GM23338 (cell line): Measurements from ENCODE around the gene LRCH4. TPM values are rescaled to one million over a fixed set of nuclear protein-coding genes. Genes with fewer than 3 reads are reported as not detected.
A peak's percentile ranks its signal among the peaks of the same experiment; 100 is the strongest.

ENCODE experiments used
- ATAC-seq: fragments of 200-7000 bp; cut with Tn5 transposase; 3 replicates; pipeline ENCODE4 v1.9.1; 2020
- DNase-seq: peaks from one replicate; pipeline ENCODE4 v3.0.0-alpha.2; 2015; ENCODE audit warnings: low spot score
- H2AFZ ChIP-seq: fragments of 200-600 bp; sonication (generic); 2 replicates; pipeline ENCODE4 v1.8.0; 2016; ENCODE audit warnings: antibody characterized with exemption, mild to moderate bottlenecking, moderate library complexity
- H3F3A ChIP-seq: fragments of 200-600 bp; sonication (generic); replicated peaks from 2 replicates; pipeline ENCODE4 v1.8.0; 2017; ENCODE audit warnings: antibody characterized with exemption, mixed run types, low read depth
- H3K27ac ChIP-seq: fragments of 200-600 bp; sonication (generic); 2 replicates; pipeline ENCODE4 v1.6.1; 2016; ENCODE audit warnings: low read depth
- H3K27me3 ChIP-seq: fragments of 200-600 bp; sonication (generic); 2 replicates; pipeline ENCODE4 v1.8.0; 2016; ENCODE audit warnings: mild to moderate bottlenecking, mixed run types, moderate library complexity; ENCODE audit not compliant: insufficient read depth
- H3K36me3 ChIP-seq: fragments of 200-600 bp; sonication (generic); 2 replicates; pipeline ENCODE4 v1.8.0; 2016; ENCODE audit warnings: mild to moderate bottlenecking; ENCODE audit not compliant: insufficient read depth
- H3K4me1 ChIP-seq: fragments of 200-600 bp; sonication (generic); 2 replicates; pipeline ENCODE4 v1.8.0; 2016; ENCODE audit warnings: mild to moderate bottlenecking, moderate library complexity; ENCODE audit not compliant: insufficient read depth
- H3K4me2 ChIP-seq: fragments of 200-600 bp; sonication (generic); 2 replicates; pipeline ENCODE4 v1.7.1; 2017; ENCODE audit warnings: mixed run types
- H3K4me3 ChIP-seq: fragments of 200-600 bp; sonication (generic); 2 replicates; pipeline ENCODE4 v1.6.1; 2016; ENCODE audit warnings: mixed run types
- H3K79me2 ChIP-seq: fragments of 200-600 bp; sonication (generic); replicated peaks from 2 replicates; pipeline ENCODE4 v1.8.0; 2017; ENCODE audit warnings: mild to moderate bottlenecking; ENCODE audit not compliant: insufficient read depth
- H3K9me2 ChIP-seq: fragments of 200-600 bp; sonication (generic); 2 replicates; pipeline ENCODE4 v1.8.0; 2017; ENCODE audit not compliant: insufficient read depth
- H4K20me1 ChIP-seq: fragments of 200-600 bp; sonication (generic); replicated peaks from 2 replicates; pipeline ENCODE4 v1.8.0; 2017; ENCODE audit warnings: mild to moderate bottlenecking; ENCODE audit not compliant: insufficient read depth
- H3K27ac Mint-ChIP-seq: 2 replicates; pipeline ENCODE4 v1.8.0; 2020; ENCODE audit warnings: inconsistent platforms, mild to moderate bottlenecking, moderate library complexity, mixed read lengths
- H3K27me3 Mint-ChIP-seq: 3 replicates; pipeline ENCODE4 v1.8.0; 2022; ENCODE audit warnings: low read depth, mild to moderate bottlenecking, moderate library complexity, mixed read lengths, inconsistent platforms; ENCODE audit not compliant: insufficient read depth, poor library complexity
- H3K36me3 Mint-ChIP-seq: 3 replicates; pipeline ENCODE4 v1.8.0; 2021; ENCODE audit warnings: low read depth, mild to moderate bottlenecking, inconsistent platforms, moderate library complexity, mixed read lengths
- H3K4me1 Mint-ChIP-seq: 3 replicates; pipeline ENCODE4 v1.8.0; 2020; ENCODE audit warnings: mild to moderate bottlenecking, inconsistent platforms, mixed read lengths
- H3K4me3 Mint-ChIP-seq: 3 replicates; pipeline ENCODE4 v1.8.0; 2021; ENCODE audit warnings: moderate library complexity, mild to moderate bottlenecking, inconsistent platforms, mixed read lengths
- H3K9me3 Mint-ChIP-seq: 3 replicates; pipeline ENCODE4 v1.8.0; 2020; ENCODE audit warnings: moderate library complexity, mild to moderate bottlenecking, inconsistent platforms, mixed read lengths
- CREB1 ChIP-seq: fragments of 250-450 bp; sonication (Bioruptor Pico); IDR thresholded peaks from 2 replicates; pipeline ENCODE4 v1.5.0; 2020; ENCODE audit warnings: low read depth, mild to moderate bottlenecking, moderate library complexity
- CTCF ChIP-seq, 2 experiments: fragments of 200-600 bp in 1 of 2; sonication (generic) in 1 of 2; conservative IDR thresholded peaks; 2 replicates each; pipeline versions ENCODE4 v1.5.1 to v1.6.1; 2016 to 2017; ENCODE audit warnings: antibody characterized with exemption in 2 of 2, low read depth in 2 of 2, mild to moderate bottlenecking in 2 of 2, moderate library complexity in 1 of 2
- ETS1 ChIP-seq: IDR thresholded peaks from 2 replicates; pipeline ENCODE4 v1.6.1; 2016; ENCODE audit warnings: antibody characterized with exemption
- EZH2phosphoT487 ChIP-seq: fragments of 200-600 bp; sonication (generic); IDR thresholded peaks from one replicate; pipeline ENCODE4 v1.8.1; 2018; ENCODE audit warnings: antibody characterized with exemption; ENCODE audit not compliant: unreplicated experiment
- JUNB ChIP-seq: IDR thresholded peaks from one replicate; pipeline ENCODE4 v1.6.1; 2016; ENCODE audit warnings: antibody characterized with exemption; ENCODE audit not compliant: unreplicated experiment
- POLR2AphosphoS5 ChIP-seq: IDR thresholded peaks from 2 replicates; pipeline ENCODE4 v1.6.1; 2016; ENCODE audit warnings: antibody characterized with exemption, low read depth
- REST ChIP-seq: IDR thresholded peaks from one replicate; pipeline ENCODE4 v1.6.1; 2018; ENCODE audit warnings: antibody characterized with exemption; ENCODE audit not compliant: unreplicated experiment
- STAT1 ChIP-seq: IDR thresholded peaks from one replicate; pipeline ENCODE4 v1.6.1; 2016; ENCODE audit warnings: antibody characterized with exemption; ENCODE audit not compliant: unreplicated experiment
- ZNF114 ChIP-seq: fragments of 250-450 bp; sonication (Bioruptor Pico); IDR thresholded peaks from 2 replicates; pipeline ENCODE4 v1.5.0; 2020; ENCODE audit warnings: mild to moderate bottlenecking, moderate library complexity
- ZNF331 ChIP-seq: fragments of 250-450 bp; sonication (Bioruptor Pico); IDR thresholded peaks from 2 replicates; pipeline ENCODE4 v1.5.0; 2020; ENCODE audit warnings: low read depth, mild to moderate bottlenecking, moderate library complexity
- polyA plus RNA-seq: library from polyadenylated mRNA; unstranded; fragments of >200 nt; fragmentation: Nextera tagmentation; extraction: Ambion mirVana; gene quantifications from 2 replicates; pipeline ENCODE4 v1.2.1, GENCODE V29; 2016
- total RNA-seq: library from RNA; depleted of rRNA; stranded (reverse); fragments of >200 nt; shearing (Covaris generic); gene quantifications from 2 replicates; pipeline ENCODE4 v1.2.3, GENCODE V29; 2014

Gene LRCH4
- total and polyA plus RNA-seq, 2 experiments from 2014 or later = 21.4 to 51.0 TPM

- H3K27me3 ChIP-seq = peaks cover 1% of the 10 kb centered on the region
- Mint-ChIP-seq H3K27me3 (peaks cover 11% of the 10 kb centered on the region), H3K27ac (peak overlapping the region; percentile 75), H3K4me3 (no peak overlapping the region; the same call in 2 of the 3 replicates), H3K4me1 (peaks cover 69% of the 10 kb centered on the region), H3K36me3 (peaks cover 4% of the 10 kb centered on the region), H3K9me3 (no peaks in the 10 kb centered on the region)
- peak overlapping the region; percentile 58 for H3K27ac ChIP-seq
- H3F3A ChIP-seq = peaks cover 16% of the 10 kb centered on the region; the same call in 1 of the 2 replicates
- H3K4me3 ChIP-seq = no peak overlapping the region
- peaks cover 13% of the 10 kb centered on the region for H3K79me2 ChIP-seq
- no peaks in the 10 kb centered on the region for H3K36me3 ChIP-seq
- H4K20me1 ChIP-seq = 0 out of 2 replicates have a peak, but pooled peaks cover 2% of the 10 kb centered on the region
- TF ChIP-seq CTCF (conservative IDR thresholded peaks at IDR 0.05; ENCODE audit: low read depth in 2 of 2) (peak in 1 of 2 experiments; percentile 8; a peak in 1 of 4 replicates), POLR2AphosphoS5 (no peak), JUNB (no peak)
- H3K4me2 ChIP-seq = peak overlapping the region; percentile 52
- DNase-seq (peak; percentile 71), ATAC-seq (peak; percentile 65)
- no peaks in the 10 kb centered on the region for H3K9me2 ChIP-seq
- H3K4me1 ChIP-seq = peaks cover 53% of the 10 kb centered on the region
- H2AFZ ChIP-seq = no peak overlapping the region
Observed at GRCh38 chr7:100545360-100546128, 40.4 kb downstream of the LRCH4 start.

- peak overlapping the region; percentile 58; the same call in 1 of the 2 replicates for H3K27ac ChIP-seq
- peaks cover 7% of the 10 kb centered on the region for H3K27me3 ChIP-seq
- H3K36me3 ChIP-seq = no peaks in the 10 kb centered on the region
- peaks cover 15% of the 10 kb centered on the region for H3K27me3 Mint-ChIP-seq
- peaks cover 58% of the 10 kb centered on the region for H3K4me1 ChIP-seq
- 0 out of 2 replicates have a peak, but pooled peaks cover 2% of the 10 kb centered on the region for H4K20me1 ChIP-seq
- no peaks in the 10 kb centered on the region for H3K9me2 ChIP-seq
- H3K4me3 Mint-ChIP-seq = no peak overlapping the region; the same call in 2 of the 3 replicates
- H3K4me2 ChIP-seq = peak overlapping the region; percentile 52
- peaks cover 71% of the 10 kb centered on the region for H3K4me1 Mint-ChIP-seq
- no peak overlapping the region for H3K4me3 ChIP-seq
- ATAC-seq = no peak
- H2AFZ ChIP-seq = no peak overlapping the region
- peaks cover 16% of the 10 kb centered on the region; the same call in 1 of the 2 replicates for H3F3A ChIP-seq
- H3K36me3 Mint-ChIP-seq = no peaks in the 10 kb centered on the region
- no peaks in the 10 kb centered on the region for H3K9me3 Mint-ChIP-seq
- peaks cover 13% of the 10 kb centered on the region for H3K79me2 ChIP-seq
- peak overlapping the region; percentile 75; the same call in 1 of the 2 replicates for H3K27ac Mint-ChIP-seq
- DNase-seq = no peak
- no peak for TF ChIP-seq REST
- TF ChIP-seq ZNF114 (CRISPR knock-in tag) = no peak
- no peak for TF ChIP-seq CREB1
- no peak for TF ChIP-seq ZNF331
- TF ChIP-seq EZH2phosphoT487 = no peak
- no peak for TF ChIP-seq JUNB
- TF ChIP-seq ETS1 = no peak
- TF ChIP-seq STAT1 = no peak
Observed at GRCh38 chr7:100544967-100545359, 41.0 kb downstream of the LRCH4 start.
